Progenitor cell of endocrine pancreas (in vitro differentiated cells): Measurements from ENCODE around the gene CLIC1. TPM values are rescaled to one million over a fixed set of nuclear protein-coding genes. Genes with fewer than 3 reads are reported as not detected.

Source experiments
- DNase-seq: peaks from one replicate; pipeline ENCODE4 v3.0.0; 2021; ENCODE audit warnings: low spot score; ENCODE audit not compliant: unreplicated experiment
- H3K27ac Mint-ChIP-seq: 2 replicates; pipeline ENCODE4 v1.8.0; 2021; ENCODE audit warnings: mild to moderate bottlenecking, moderate library complexity, mixed read lengths
- H3K27me3 Mint-ChIP-seq: 2 replicates; pipeline ENCODE4 v1.8.0; 2021; ENCODE audit warnings: mixed read lengths
- H3K36me3 Mint-ChIP-seq: 2 replicates; pipeline ENCODE4 v1.8.0; 2022; ENCODE audit warnings: mixed read lengths; ENCODE audit not compliant: insufficient read depth
- H3K4me1 Mint-ChIP-seq: 2 replicates; pipeline ENCODE4 v1.8.0; 2021; ENCODE audit warnings: low read depth, mixed read lengths
- H3K4me3 Mint-ChIP-seq: 2 replicates; pipeline ENCODE4 v1.8.0; 2021; ENCODE audit warnings: low read depth, mild to moderate bottlenecking, moderate library complexity, mixed read lengths
- H3K9me3 Mint-ChIP-seq: 2 replicates; pipeline ENCODE4 v1.8.0; 2021; ENCODE audit warnings: low read depth, mixed read lengths
- total RNA-seq: library from RNA; stranded (reverse); gene quantifications from 2 replicates; pipeline ENCODE4 v1.2.1, GENCODE V29; 2021
- TF ChIP-seq, protein P1 (sequence below): fragments of 200-600 bp; sonication (generic); IDR thresholded peaks from one replicate; pipeline ENCODE4 v1.5.0; 2021; ENCODE audit warnings: antibody characterized with exemption, mild to moderate bottlenecking; ENCODE audit not compliant: unreplicated experiment

Gene CLIC1
- total RNA-seq, 1 donor from 2014 or later: 275 TPM

GRCh38 chr6:31736768-31737314 lies 511 bp upstream of the CLIC1 start:
- H3K27me3 Mint-ChIP-seq: no peaks in the 10 kb centered on the region
- peak overlapping the region; percentile 99 for H3K4me3 Mint-ChIP-seq
- TF ChIP-seq, protein P1, sequence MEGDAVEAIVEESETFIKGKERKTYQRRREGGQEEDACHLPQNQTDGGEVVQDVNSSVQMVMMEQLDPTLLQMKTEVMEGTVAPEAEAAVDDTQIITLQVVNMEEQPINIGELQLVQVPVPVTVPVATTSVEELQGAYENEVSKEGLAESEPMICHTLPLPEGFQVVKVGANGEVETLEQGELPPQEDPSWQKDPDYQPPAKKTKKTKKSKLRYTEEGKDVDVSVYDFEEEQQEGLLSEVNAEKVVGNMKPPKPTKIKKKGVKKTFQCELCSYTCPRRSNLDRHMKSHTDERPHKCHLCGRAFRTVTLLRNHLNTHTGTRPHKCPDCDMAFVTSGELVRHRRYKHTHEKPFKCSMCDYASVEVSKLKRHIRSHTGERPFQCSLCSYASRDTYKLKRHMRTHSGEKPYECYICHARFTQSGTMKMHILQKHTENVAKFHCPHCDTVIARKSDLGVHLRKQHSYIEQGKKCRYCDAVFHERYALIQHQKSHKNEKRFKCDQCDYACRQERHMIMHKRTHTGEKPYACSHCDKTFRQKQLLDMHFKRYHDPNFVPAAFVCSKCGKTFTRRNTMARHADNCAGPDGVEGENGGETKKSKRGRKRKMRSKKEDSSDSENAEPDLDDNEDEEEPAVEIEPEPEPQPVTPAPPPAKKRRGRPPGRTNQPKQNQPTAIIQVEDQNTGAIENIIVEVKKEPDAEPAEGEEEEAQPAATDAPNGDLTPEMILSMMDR: no peak
- H3K27ac Mint-ChIP-seq: peak overlapping the region; percentile 98
- no peak for DNase-seq
- H3K36me3 Mint-ChIP-seq: peaks cover 14% of the 10 kb centered on the region
- peaks cover 49% of the 10 kb centered on the region for H3K4me1 Mint-ChIP-seq
- H3K9me3 Mint-ChIP-seq: no peaks in the 10 kb centered on the region

DNA sequence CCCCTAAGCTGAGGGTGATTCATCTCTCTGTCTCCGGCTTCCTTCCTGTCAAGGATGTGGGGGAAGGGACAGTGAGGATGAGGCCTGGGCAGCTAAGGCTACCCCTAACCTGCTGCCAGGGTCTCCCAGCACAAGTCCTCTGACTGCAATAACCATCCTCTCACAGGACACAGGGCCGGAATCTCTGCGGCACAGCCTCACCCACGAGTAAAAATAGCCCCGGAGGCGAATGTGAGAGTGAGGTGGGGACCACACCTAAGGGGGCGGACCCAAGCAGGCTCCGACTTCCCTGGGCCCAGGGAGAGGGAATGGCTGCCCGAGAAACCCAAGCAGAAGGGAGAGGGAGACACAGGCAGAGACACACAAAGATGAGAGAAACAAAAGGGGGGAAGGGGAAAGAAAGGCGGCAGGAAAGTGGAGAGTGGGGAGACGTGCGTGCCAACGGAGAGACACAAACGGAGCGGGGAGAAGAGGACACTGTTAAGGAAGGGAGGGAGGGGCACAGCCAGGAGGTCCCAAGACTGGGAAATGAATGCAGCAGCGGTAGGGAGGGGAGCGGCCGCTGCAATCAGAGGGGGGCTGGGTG lies 1.4 kb downstream of the CLIC1 start:
- TF ChIP-seq, protein P1: no peak
- peaks cover 24% of the 10 kb centered on the region for H3K36me3 Mint-ChIP-seq
- H3K27ac Mint-ChIP-seq: peak overlapping the region; percentile 98
- H3K27me3 Mint-ChIP-seq: no peaks in the 10 kb centered on the region
- H3K4me3 Mint-ChIP-seq: peak overlapping the region; percentile 99
- H3K9me3 Mint-ChIP-seq: no peaks in the 10 kb centered on the region
- no peak for DNase-seq
- H3K4me1 Mint-ChIP-seq: peaks cover 51% of the 10 kb centered on the region

DNA sequence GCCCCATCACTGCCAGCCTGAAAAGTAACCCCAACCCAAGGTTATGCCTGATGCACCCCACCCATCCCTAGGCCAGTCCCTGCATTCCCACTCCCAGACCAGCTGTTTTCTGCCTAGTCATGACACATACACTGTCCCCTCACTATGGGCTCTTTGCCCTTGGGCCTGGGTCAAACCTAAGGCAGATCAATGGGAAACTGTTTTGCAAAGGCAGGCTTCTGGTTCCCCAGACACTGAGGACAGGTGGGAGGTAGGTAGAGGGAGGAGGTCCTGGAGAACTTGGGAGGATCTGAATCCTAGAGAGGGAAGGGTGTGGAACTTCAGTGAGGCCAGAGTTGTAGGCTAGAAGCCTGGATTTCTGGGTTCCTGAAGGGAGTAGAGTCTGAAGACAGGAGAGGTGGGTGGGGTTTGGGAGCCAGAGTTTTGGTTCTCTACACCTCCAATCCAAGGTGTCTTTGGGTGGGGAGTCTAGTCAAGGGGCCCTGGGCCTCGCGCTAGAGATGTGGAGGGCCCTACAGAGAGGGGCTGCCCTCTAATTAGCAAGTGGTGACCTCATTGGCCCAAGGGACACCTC lies 2.0 kb downstream of the CLIC1 start:
- no peaks in the 10 kb centered on the region for H3K9me3 Mint-ChIP-seq
- DNase-seq: no peak
- H3K27me3 Mint-ChIP-seq: no peaks in the 10 kb centered on the region
- peaks cover 24% of the 10 kb centered on the region for H3K36me3 Mint-ChIP-seq
- H3K4me1 Mint-ChIP-seq: peaks cover 50% of the 10 kb centered on the region
- TF ChIP-seq, protein P1: no peak
- peak overlapping the region; percentile 76 for H3K27ac Mint-ChIP-seq
- peak overlapping the region; percentile 99 for H3K4me3 Mint-ChIP-seq

GRCh38 chr6:31733734-31734133 lies 2.6 kb downstream of the CLIC1 start:
- H3K4me1 Mint-ChIP-seq: peaks cover 53% of the 10 kb centered on the region

DNA sequence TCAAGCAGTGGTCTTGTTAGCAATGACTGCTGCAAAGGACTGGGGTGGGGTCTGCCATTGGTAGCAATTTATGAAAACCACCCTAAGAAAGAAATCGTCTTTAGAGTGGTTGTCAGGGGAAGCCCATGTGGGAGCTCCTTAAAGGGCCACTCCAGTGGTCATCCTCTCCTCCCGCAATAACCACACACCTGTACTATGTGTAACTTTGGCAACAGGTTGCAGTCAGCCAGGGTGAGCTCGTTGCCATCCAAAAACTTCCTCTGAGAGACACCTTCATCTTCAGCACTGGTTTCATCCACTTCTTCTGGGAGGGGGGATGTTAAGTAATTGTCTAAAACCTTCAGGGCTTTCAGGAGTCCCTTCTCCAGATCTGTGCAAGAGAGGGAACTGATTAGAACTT lies 4.3 kb downstream of the CLIC1 start:
- TF ChIP-seq, protein P1: no peak
- H3K4me1 Mint-ChIP-seq: peaks cover 39% of the 10 kb centered on the region
- no peaks in the 10 kb centered on the region for H3K9me3 Mint-ChIP-seq
- no peak overlapping the region for H3K27ac Mint-ChIP-seq
- H3K36me3 Mint-ChIP-seq: peaks cover 33% of the 10 kb centered on the region
- H3K4me3 Mint-ChIP-seq: no peak overlapping the region
- no peak for DNase-seq
- no peaks in the 10 kb centered on the region for H3K27me3 Mint-ChIP-seq

More at GRCh38 chr6:31733734-31734133, 2.6 kb downstream of the CLIC1 start:
- TF ChIP-seq, protein P1: no peak
- peaks cover 27% of the 10 kb centered on the region for H3K36me3 Mint-ChIP-seq
- H3K27me3 Mint-ChIP-seq: no peaks in the 10 kb centered on the region
- H3K4me3 Mint-ChIP-seq: peak overlapping the region; percentile 99
- DNase-seq: no peak
- H3K9me3 Mint-ChIP-seq: no peaks in the 10 kb centered on the region
- H3K27ac Mint-ChIP-seq: no peak overlapping the region
